IPS-11a (cell line): ENCODE data around the gene HBA1.
"Not testable (repeated sequence)": the region's sequence is repeated elsewhere in the genome, so short reads cannot be mapped to it uniquely, and the experiment has no call there.

Experiments used
- H3K4me3 ChIP-seq: one replicate; pipeline ENCODE4 v1.5.1; 2013; ENCODE audit warnings: low read depth, low read length, control low read depth

HBA1 gene

DNA sequence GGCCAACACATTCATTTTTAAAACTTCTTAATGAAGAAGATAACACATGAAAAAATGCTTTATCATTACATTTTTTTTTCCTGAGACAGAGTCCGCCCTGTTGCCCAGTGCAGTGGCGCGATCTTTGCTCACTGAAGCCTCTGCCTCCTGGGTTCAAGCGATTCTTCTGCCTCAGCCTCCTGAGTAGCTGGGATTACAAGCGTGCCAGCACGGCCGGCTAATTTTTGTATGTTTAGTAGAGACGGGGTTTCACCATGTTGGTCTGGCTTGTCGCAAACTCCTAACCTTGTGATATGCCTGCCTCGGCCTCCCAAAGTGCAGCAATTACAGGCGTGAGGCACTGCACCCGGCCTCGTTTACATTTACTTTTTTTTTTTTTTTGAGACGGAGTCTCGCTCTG lies 17.0 kb downstream of the HBA1 start:
- H3K4me3 ChIP-seq: no peak overlapping the region

DNA sequence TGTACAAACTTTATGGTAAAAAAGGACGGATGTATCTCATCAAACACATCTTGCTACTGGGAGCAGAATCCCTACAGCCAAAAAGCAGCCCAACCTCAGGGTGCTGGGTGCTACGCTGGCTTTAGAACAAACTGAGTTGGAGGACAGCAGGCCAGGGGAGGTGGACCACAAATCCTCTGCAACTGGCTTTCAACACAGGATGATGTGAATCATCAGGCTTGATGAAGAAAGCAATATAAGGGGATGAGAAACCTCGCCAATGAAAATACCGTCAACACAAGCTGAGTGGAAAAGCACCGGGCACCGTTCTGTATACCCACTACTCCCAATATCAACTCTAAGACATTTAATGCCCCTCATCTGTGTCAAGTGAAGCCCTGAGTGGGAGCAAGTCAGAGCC lies 18.0 kb downstream of the HBA1 start:
- H3K4me3 ChIP-seq: no peak overlapping the region

DNA sequence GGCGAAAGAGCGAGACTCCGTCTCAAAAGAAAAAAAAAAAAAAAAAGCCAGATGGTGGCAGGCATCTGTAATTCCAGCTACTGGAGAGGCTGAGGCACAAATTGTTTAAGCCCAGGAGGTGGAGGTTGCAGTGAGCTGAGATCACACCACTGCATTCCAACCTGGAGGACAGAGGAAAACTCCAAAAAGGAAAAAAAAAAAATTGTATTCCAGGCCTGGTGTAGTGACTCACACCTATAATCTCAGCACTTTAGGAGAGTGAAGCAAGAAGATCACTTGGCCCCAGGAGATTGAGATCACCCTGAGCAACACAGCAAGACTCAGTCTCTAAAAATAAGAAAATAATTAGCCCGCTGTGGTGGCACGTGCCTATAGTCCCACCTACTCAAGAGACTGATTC lies 23.9 kb downstream of the HBA1 start:
- no peak overlapping the region for H3K4me3 ChIP-seq

DNA sequence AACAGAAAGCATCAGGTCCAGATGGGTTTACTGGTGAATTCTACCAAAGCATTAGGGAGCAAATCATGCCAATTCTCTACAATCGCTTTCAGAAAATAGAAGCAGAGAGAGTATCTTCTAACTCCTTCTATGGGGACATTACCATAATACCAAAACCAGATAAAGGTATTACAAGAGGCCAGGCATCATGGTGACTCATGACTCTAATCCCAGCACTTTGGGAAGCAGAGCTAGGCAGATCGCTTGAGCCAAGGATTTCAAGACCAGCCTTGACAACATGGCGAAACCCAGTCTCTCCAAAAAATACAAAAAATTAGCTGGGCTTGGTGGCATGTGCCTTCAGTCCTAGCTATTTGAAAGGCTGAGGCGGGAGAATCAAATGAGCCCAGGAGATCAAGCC lies 26.8 kb downstream of the HBA1 start:
- no peak overlapping the region for H3K4me3 ChIP-seq

DNA sequence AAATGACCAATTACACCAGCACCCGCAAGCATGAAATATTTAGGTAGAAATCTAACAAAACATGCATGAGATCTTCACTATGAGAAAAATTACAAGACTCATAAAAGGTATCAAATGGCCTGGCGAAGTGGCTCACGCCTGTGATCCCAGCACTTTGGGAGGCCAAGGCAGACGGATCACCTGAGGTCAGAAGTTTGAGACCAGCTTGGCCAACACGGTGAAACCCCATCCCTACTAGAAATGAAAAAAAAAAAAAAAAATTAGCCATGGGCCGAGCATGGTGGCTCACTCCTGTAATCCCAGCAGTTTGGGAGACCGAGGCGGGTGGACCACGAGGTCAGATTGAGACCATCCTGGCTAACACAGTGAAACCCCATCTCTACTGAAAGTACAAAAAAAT lies 27.6 kb downstream of the HBA1 start:
- not testable (repeated sequence) for H3K4me3 ChIP-seq

DNA sequence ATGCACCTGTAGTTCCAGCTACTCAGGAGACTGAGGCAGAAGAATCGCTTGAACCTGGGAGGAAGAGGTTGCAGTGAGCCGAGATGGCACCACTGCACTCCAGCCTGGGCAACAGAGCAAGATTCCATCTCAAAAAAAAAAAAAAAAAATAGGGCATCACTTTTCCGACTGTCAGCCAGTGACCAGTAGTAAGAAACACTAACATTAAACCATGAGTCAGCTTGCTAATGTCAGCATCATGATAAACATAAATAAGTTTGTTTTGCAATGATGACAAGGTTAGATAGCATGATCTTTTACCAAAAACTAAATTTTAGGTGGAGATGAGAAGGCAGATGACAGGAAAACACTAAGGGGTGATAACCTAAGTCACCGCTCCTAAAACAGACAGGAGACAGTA lies 32.9 kb downstream of the HBA1 start:
- not testable (repeated sequence) for H3K4me3 ChIP-seq

DNA sequence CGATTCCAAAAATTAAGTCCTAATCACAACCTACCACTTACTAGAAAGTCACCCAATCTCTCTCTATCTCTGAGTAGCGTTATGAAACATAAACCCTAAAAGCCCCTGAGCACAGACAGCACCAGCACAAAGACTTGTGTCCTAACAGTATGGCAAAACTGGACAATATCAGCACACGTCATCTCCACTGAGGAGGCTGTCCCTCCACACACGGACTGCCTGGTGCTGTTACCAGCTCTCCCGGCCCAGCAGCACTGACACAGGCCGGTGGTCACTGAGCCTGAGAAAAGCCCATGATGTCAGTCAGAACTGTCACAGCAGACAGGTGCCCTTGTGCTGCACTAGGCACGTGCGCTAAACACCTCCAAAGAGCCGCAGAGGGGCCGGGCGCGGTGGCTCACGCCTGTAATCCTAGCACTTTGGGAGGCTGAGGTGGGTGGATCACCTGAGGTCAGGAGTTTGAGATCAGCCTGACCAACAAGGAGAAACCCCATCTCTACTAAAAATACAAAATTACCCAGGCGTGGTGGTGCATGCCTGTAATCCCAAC lies 35.2 kb downstream of the HBA1 start:
- H3K4me3 ChIP-seq: not testable (repeated sequence)

DNA sequence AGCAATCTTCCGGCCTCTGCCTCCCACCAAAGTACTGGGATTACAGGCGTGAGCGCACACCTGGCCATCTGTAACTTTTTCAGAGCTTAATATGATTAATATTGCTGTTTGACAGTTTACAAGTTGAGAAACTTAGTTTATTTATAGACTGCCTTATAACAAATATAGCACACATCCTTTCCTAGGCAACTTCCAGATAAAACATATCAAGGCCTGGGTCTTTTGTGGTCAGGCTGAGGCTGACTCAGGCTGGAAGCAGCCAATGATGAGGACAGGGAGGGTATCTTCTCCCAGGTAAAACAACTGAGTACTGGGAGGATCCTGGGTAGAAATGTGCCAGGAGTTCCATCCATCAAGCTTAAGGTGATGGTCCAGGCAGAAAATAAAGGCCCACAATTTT lies 36.5 kb downstream of the HBA1 start:
- H3K4me3 ChIP-seq: no peak overlapping the region

DNA sequence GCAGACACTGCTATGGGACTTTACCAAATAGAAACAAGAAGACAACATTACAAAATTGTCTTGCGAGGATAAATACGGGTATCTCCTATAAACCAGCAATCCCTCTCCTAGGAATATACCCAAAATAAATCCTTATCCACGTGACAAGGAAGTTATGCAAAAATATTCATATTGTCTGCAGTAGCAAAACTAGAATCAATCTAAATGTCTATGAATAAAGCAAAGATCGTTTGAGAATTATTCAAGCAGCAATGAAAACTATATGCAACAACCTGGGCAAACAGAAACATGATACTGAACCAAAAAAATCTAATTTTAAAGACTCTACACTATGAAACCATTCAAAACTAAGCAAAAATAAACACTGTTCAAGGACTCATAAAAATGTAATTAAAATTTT lies 43.5 kb downstream of the HBA1 start:
- H3K4me3 ChIP-seq: no peak overlapping the region
